GM23248 (cell line): Measurements from ENCODE around the gene ZNF880. TPM values are rescaled to one million over a fixed set of nuclear protein-coding genes. Genes with fewer than 3 reads are reported as not detected.

ENCODE experiments used
- DNase-seq: peaks from one replicate; pipeline ENCODE4 v3.0.0-alpha.2; 2015
- H2AFZ ChIP-seq: fragments of 200-600 bp; sonication (generic); 2 replicates; pipeline ENCODE4 v1.6.1; 2016; ENCODE audit warnings: antibody characterized with exemption
- H3F3A ChIP-seq: fragments of 200-600 bp; sonication (generic); 2 replicates; pipeline ENCODE4 v1.6.1; 2016; ENCODE audit warnings: mild to moderate bottlenecking, antibody characterized with exemption, mixed run types; ENCODE audit not compliant: insufficient read depth
- H3K27ac ChIP-seq: fragments of 200-600 bp; sonication (generic); 2 replicates; pipeline ENCODE4 v1.5.1; 2016; ENCODE audit warnings: mild to moderate bottlenecking
- H3K27me3 ChIP-seq: fragments of 200-600 bp; sonication (generic); replicated peaks from 2 replicates; pipeline ENCODE4 v1.6.1; 2016; ENCODE audit warnings: mild to moderate bottlenecking; ENCODE audit not compliant: insufficient read depth
- H3K36me3 ChIP-seq: fragments of 200-600 bp; sonication (generic); 2 replicates; pipeline ENCODE4 v1.6.1; 2016; ENCODE audit warnings: low read depth, mild to moderate bottlenecking
- H3K4me1 ChIP-seq: fragments of 200-600 bp; sonication (generic); 2 replicates; pipeline ENCODE4 v1.6.1; 2016; ENCODE audit warnings: mild to moderate bottlenecking; ENCODE audit not compliant: insufficient read depth
- H3K4me2 ChIP-seq: fragments of 200-600 bp; sonication (generic); one replicate; pipeline ENCODE4 v1.6.1; 2016; ENCODE audit warnings: mild to moderate bottlenecking; ENCODE audit not compliant: unreplicated experiment
- H3K4me3 ChIP-seq: fragments of 200-600 bp; sonication (generic); 2 replicates; pipeline ENCODE4 v1.5.1; 2016; ENCODE audit warnings: mild to moderate bottlenecking
- H3K79me2 ChIP-seq: fragments of 200-600 bp; sonication (generic); 2 replicates; pipeline ENCODE4 v1.6.1; 2016; ENCODE audit warnings: mild to moderate bottlenecking; ENCODE audit not compliant: insufficient read depth
- H3K9ac ChIP-seq: fragments of 200-600 bp; sonication (generic); 2 replicates; pipeline ENCODE4 v1.6.1; 2016; ENCODE audit warnings: mild to moderate bottlenecking
- H3K9me2 ChIP-seq: fragments of 200-600 bp; sonication (generic); 2 replicates; pipeline ENCODE4 v1.6.1; 2016; ENCODE audit warnings: mixed run types, mild to moderate bottlenecking, moderate library complexity; ENCODE audit not compliant: insufficient read depth
- H3K9me3 ChIP-seq: fragments of 200-600 bp; sonication (generic); one replicate; pipeline ENCODE4 v1.6.1; 2017; ENCODE audit warnings: low read depth
- H4K20me1 ChIP-seq: fragments of 200-600 bp; sonication (generic); 2 replicates; pipeline ENCODE4 v1.6.0; 2016; ENCODE audit not compliant: insufficient read depth
- EZH2 ChIP-seq: fragments of 200-600 bp; sonication (generic); IDR thresholded peaks from 2 replicates; pipeline ENCODE4 v1.6.1; 2018; ENCODE audit warnings: antibody characterized with exemption, mild to moderate bottlenecking; ENCODE audit not compliant: insufficient read depth, poor library complexity, severe bottlenecking
- EZH2phosphoT487 ChIP-seq: fragments of 200-600 bp; sonication (generic); IDR thresholded peaks from 2 replicates; pipeline ENCODE4 v1.6.1; 2018; ENCODE audit warnings: antibody characterized with exemption, moderate library complexity, mild to moderate bottlenecking, low read depth; ENCODE audit not compliant: insufficient read depth
- WGBS, 2 experiments: methylation state at CpG; one replicate each; pipeline ENCODE4 v1.1.6; 2015 to 2017; ENCODE audit warnings: low lambda C conversion rate in 2 of 2, low coverage in 1 of 2; ENCODE audit errors: missing lambda C conversion rate in 2 of 2; 5-methylcytosine and 5-hydroxymethylcytosine counted together
- in situ Hi-C: fragments of 300-500 bp; cut with MboI; formaldehyde crosslinking; loops from 2 replicates; pipeline ENCODE4 v1.15.0; 2020
- polyA plus RNA-seq: library from polyadenylated mRNA; unstranded; fragments of >200 nt; fragmentation: Nextera tagmentation; extraction: Ambion mirVana; gene quantifications from 2 replicates; pipeline ENCODE4 v1.2.1, GENCODE V29; 2016
- small RNA-seq: library from RNA; depleted of rRNA; stranded (forward); fragments of <200 nt; gene quantifications from one replicate; pipeline ENCODE3, GENCODE V24; 2014; ENCODE audit warnings: low read depth, low replicate concordance
- total RNA-seq: library from RNA; depleted of rRNA; stranded (reverse); fragments of >200 nt; shearing (Covaris generic); gene quantifications from 2 replicates; pipeline ENCODE4 v1.2.3, GENCODE V29; 2014; rRNA removed

The ZNF880 gene
- total and polyA plus RNA-seq, 2 experiments from 2014 or later: 22.0 to 30.7 TPM

- WGBS, 2 experiments: 80 to 84% methylated on average over 23 to 27 of the region's 27 CpGs
- no peak within 1 kb of the TSS for H2AFZ ChIP-seq
- no peaks in the 10 kb centered on the region for H3K79me2 ChIP-seq
- no peaks in the 10 kb centered on the region for H3K9me2 ChIP-seq
- no peaks in the 10 kb centered on the region for H3K9me3 ChIP-seq
- H3K27ac ChIP-seq: no peak within 1 kb of the TSS
- H3K4me1 ChIP-seq: no peaks in the 10 kb centered on the region
- H3K4me2 ChIP-seq: no peak within 1 kb of the TSS
- TF ChIP-seq EZH2phosphoT487 (no peak), EZH2 (no peak)
- no peaks in the 10 kb centered on the region for H3K27me3 ChIP-seq
- no peak within 1 kb of the TSS for H3K4me3 ChIP-seq
- H3F3A ChIP-seq: no peaks in the 10 kb centered on the region
- in situ Hi-C loops: no loop called here
- H3K9ac ChIP-seq: no peak within 1 kb of the TSS
- no peaks in the 10 kb centered on the region for H4K20me1 ChIP-seq
- DNase-seq: no peak
- no peaks in the 10 kb centered on the region for H3K36me3 ChIP-seq
These were observed 59.2 kb downstream of the ZNF880 start, which contains the start of gene ZNF534 for GRCh38 chr19:52428937-52429336. TSS of gene ZNF534 (plus strand) at chr19:52429148. CDS start at chr19:52431475, 2,327 bp downstream.

Small RNAs within 50 kb of the gene (small RNA-seq; reads per million reads assigned to genes)
- gene AC010332.1: not detected

Other genes with a start within 250 kb of the ZNF880 start
- 5.8 and 12.3 TPM in 2 replicates for gene ZNF616, start 230.0 kb upstream of the ZNF880 start, total RNA-seq
- gene ZNF616, start 230.0 kb upstream of the ZNF880 start, polyA plus RNA-seq: 4.1 and 4.7 TPM in 2 replicates
- 2.8 and 11.7 TPM in 2 replicates for gene ZNF836, start 198.3 kb upstream of the ZNF880 start, total RNA-seq
- 3.3 and 3.8 TPM in 2 replicates for gene ZNF836, start 198.3 kb upstream of the ZNF880 start, polyA plus RNA-seq
- gene PPP2R1A, start 179.9 kb upstream of the ZNF880 start, total RNA-seq: 191 and 248 TPM in 2 replicates
- 277 and 279 TPM in 2 replicates for gene PPP2R1A, start 179.9 kb upstream of the ZNF880 start, polyA plus RNA-seq
- gene ZNF766, start 100.3 kb upstream of the ZNF880 start, total RNA-seq: 9.5 and 9.7 TPM in 2 replicates
- 16.8 and 18.5 TPM in 2 replicates for gene ZNF766, start 100.3 kb upstream of the ZNF880 start, polyA plus RNA-seq
- gene ZNF480, start 72.8 kb upstream of the ZNF880 start, total RNA-seq: 3.8 and 5.3 TPM in 2 replicates
- gene ZNF480, start 72.8 kb upstream of the ZNF880 start, polyA plus RNA-seq: 6.6 and 7.3 TPM in 2 replicates
- gene ZNF610, start 33.7 kb upstream of the ZNF880 start, total RNA-seq: 2.8 and 3.5 TPM in 2 replicates
- 3.9 and 6.0 TPM in 2 replicates for gene ZNF610, start 33.7 kb upstream of the ZNF880 start, polyA plus RNA-seq
- 14.9 and 22.5 TPM in 2 replicates for gene ZNF528, start 27.9 kb downstream of the ZNF880 start, total RNA-seq
- 19.2 and 24.2 TPM in 2 replicates for gene ZNF528, start 27.9 kb downstream of the ZNF880 start, polyA plus RNA-seq
- gene ZNF534, start 59.2 kb downstream of the ZNF880 start, total RNA-seq: 0.25 TPM in 1 of 2 replicates, not detected in the other
- gene ZNF534, start 59.2 kb downstream of the ZNF880 start, polyA plus RNA-seq: 0.16 and 0.20 TPM in 2 replicates
- 1.5 and 2.2 TPM in 2 replicates for gene ZNF578, start 83.6 kb downstream of the ZNF880 start, total RNA-seq
- gene ZNF578, start 83.6 kb downstream of the ZNF880 start, polyA plus RNA-seq: 1.3 TPM in 2 replicates
- 7.9 and 14.5 TPM in 2 replicates for gene ZNF808, start 157.7 kb downstream of the ZNF880 start, total RNA-seq
- gene ZNF808, start 157.7 kb downstream of the ZNF880 start, polyA plus RNA-seq: 2.2 and 2.9 TPM in 2 replicates
- gene ZNF701, start 200.4 kb downstream of the ZNF880 start, total RNA-seq: 6.7 and 12.6 TPM in 2 replicates
- 5.5 and 6.7 TPM in 2 replicates for gene ZNF701, start 200.4 kb downstream of the ZNF880 start, polyA plus RNA-seq